ENCODE measurements around the gene PHLPP1.

- no peak for TF ChIP-seq POLR2A (IDR thresholded peaks at IDR 0.05)
- no peak for TF ChIP-seq CTCF (IDR thresholded peaks at IDR 0.05)
- no peak for TF ChIP-seq EP300 (IDR thresholded peaks at IDR 0.05)
These were observed 25.8 kb downstream of the PHLPP1 start for GRCh38 chr18:62741118-62741566.

Data from ovary (tissue), 3 donors.